NCI-H2171 (cell line): ENCODE measurements around the gene GRIK2.
"Not testable (repeated sequence)": the region's sequence is repeated elsewhere in the genome, so short reads cannot be mapped to it uniquely, and the experiment has no call there.

Source experiments
- DNase-seq: peaks from one replicate; lab custom pipeline; 2025; lab: John Stamatoyannopoulos, UW

The GRIK2 gene

DNA sequence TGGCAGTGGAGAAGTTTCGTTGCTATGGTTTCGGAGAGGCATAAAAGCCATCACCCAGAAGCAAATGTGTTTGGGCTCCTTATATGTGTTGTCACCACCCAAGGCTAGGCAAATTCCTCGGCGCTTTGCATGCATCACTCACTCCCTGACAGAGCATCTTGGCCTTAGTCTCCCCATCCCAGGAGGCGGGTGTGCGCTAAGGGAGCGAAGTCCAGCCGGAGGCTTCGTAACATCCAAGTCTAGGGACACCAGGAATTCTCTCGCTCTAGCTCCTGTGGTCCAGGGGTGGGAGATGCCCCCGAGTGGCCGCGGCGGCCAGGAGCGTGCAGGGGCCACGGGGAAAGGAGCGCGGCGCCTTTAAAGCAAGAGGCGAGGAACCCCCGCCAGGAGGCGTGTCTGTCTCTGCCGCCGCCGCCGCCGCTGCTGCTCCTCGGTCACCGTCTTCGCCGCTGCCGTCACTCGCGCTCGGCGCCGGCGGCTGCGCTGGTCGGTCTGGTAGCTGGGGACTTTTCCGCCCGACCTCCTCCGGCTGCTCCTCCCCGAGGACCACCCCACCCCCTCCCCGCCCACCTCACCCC, at the start of gene GRIK2:
TSS of gene GRIK2 (plus strand) at position 458 of the 578 bp plus-strand sequence.
- DNase-seq, result peak; percentile 62

- no peak for DNase-seq
Measured at GRCh38 chr6:101344885-101345284, 48.6 kb upstream of the GRIK2 start.

DNA sequence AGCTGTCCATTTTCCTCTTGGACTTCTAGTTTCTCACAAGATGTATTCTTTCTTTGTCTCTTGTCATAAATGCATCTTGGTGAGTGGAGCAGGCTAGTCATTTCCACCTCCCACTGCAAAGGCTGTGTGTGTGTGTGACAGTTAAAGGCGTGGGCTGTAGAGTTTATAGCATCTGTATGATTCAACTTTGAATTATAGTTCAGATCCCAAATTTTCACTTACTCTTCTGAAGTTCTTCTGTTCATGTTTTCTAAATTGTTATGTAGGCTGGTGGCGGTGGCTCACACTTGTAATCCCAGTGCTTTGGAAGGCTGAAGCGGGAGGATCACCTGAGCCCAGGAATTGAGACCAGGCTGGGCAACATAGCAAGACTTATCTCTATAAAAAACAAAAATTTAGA, 44.7 kb upstream of the GRIK2 start:
- no peak for DNase-seq

DNA sequence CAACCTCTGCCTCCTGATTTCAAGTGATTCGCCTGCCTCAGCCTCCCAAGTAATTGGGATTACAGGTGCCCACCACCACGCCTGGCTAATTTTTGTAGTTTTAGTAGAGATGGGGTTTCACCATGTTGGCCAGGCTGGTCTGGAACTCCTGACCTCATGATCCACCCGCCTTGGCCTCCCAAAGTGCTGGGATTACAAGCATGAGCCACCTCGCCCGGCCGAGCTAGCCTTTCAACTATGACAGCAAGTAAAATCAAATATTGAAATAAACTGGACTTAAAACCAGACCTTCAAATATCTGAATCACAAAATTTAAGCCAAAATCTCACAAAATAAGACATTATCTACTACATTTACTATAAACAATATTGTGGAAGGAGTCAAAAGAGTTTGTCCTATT, 42.9 kb upstream of the GRIK2 start:
- not testable (repeated sequence) for DNase-seq

DNA sequence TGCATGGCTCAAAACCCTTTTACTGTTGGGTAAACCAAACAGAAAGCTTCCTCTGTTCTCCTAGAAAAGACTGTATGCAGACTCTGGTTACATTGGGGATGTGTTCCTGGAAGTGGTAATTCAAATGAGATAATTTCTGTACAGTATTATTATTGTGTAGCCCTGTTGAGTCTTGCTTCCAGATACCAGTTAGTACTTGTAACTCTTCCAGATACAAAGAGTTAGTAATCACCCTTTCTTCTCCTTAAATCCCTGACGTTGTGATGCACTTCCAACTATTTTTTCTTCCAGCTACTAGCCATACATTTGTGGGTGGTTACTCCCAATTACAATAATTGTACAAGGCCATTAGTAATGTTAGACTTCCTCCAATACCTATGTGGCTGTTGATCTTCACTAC, 42.3 kb upstream of the GRIK2 start:
- no peak for DNase-seq

GRCh38 chr6:101352316-101352715, 41.2 kb upstream of the GRIK2 start:
- DNase-seq, result no peak

GRCh38 chr6:101365181-101365580, 28.3 kb upstream of the GRIK2 start:
- no peak for DNase-seq

DNA sequence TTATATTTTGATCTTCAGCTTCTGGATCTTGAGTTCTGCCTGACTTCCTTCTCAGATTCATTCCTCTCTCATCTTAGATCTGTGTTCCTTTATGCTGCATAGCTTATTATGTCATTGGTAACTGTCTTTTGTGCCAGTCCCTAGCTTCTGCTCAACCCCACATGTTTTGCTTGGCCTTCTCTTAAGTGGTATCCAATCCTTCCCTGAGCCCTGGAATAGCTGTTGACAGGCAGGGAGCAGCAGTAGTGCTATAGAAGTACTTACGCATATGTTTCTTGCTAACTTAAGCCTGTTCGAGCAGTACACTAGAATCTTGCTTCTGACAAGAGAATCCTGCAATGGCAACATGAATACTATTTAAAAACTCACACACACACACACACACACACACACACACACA, 13.6 kb upstream of the GRIK2 start:
- DNase-seq, result no peak

DNA sequence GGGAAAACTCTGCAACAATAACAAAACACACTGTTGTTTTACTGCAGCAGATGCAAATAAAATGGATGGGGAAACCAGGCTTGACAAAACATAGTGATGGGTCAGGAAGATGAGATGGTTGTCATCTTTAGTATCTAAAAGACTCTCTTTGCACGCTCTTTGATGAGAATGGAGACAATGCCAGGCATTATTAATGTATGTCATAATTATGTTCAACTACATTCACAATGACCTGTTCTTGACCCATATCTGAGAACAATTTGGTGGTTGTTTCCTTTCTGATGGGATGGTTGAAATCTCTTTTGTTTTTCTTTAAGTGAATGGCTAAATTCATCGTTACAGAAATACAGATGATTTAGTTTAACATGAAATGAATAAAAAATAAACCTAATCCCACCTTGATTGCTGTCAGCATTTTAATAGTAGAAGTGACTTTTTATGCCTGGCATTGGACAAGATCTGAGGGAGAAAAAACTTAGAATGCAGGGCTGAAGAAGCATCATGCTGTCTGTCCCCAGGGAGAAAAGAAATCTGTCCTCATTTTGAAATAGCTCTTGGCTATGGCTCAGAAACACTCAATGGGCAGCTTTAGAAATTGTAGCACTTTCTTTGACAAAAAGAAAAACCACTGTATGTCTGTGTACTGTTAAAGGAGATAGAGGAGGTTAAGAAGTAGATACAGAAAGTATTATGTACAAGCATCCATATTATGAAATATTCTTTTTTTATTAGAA, 12.4 kb upstream of the GRIK2 start:
- DNase-seq, result no peak

- not testable (repeated sequence) for DNase-seq
Measured at GRCh38 chr6:101383747-101384146, 9.8 kb upstream of the GRIK2 start.

- DNase-seq, result no peak
Measured at GRCh38 chr6:101386982-101387381, 6.5 kb upstream of the GRIK2 start.

- no peak for DNase-seq
Measured at GRCh38 chr6:101391772-101392585, 1.5 kb upstream of the GRIK2 start.

- no peak for DNase-seq
Measured at GRCh38 chr6:101392586-101393230, 800 bp upstream of the GRIK2 start.

DNA sequence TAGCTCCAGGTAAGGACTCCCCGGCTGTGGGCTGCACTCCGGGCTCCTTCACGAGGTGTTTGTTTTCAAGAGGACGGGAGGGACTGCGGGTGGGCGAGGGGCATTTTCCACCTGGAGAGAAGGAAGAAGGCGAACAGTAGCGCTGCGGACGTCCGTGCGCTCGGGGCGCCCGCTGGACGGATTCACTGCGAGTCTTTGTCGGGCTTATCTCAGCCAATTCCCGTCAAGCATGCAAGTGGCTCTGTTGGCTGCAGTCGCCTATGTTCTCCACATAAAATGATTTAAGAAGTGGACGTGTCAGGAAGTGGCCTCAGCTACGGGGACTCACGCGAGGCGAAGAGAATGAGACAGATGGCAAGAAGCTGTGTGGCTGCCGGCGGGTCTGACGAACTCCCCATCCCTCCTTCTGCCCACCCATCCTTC, 332 bp downstream of the GRIK2 start:
- peak; percentile 50 for DNase-seq

GRCh38 chr6:101394936-101395335, 1.4 kb downstream of the GRIK2 start:
- no peak for DNase-seq

DNA sequence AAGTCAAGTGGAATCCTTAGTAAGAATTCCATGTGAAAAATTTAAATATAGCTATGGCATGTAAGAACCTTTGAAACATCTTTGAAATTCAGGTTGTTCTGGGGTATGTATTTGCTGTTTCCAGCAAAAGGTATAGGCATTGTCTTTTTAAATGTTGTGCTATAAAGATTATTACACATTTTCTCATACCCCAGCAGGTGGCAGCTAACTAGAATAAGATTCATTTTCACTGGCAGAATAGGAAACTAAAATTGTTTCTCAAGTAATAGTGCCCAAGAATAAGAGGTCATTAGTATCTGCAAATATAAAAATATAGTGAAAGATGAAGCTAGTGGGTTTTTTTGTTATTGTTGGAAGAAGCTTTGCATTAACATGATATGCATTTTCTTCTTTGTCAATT, 1.8 kb downstream of the GRIK2 start:
- DNase-seq, result no peak

DNA sequence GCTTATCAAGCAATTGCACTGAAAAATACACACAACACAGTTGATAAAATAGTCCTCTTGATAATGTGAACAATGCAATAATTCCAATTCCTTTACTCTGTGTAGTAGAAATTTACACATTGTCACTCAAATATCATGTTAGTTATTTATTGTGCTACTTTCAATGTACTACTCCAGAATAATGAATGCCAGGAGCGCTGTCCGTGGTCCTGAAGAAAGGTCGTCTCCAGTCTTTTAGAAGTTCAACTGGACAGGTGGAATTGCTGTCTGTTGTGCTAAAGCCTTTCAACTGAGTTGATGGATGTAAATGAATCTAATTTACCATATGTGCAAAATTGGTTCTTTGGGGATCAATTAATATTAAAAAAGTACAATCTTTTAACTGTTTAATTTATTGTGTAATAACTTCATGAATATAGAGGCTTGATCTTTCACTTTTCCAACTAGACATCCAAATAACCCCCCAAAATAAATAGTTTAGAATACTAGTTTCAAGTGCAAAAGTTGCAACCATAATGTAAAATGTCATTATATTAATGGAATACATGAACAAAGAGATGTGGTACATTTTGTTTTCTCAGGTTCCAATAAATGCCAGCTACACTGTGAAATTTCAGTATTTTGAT, 3.2 kb downstream of the GRIK2 start:
- DNase-seq, result no peak

- no peak for DNase-seq
Measured at GRCh38 chr6:101397199-101397598, 3.7 kb downstream of the GRIK2 start.

- DNase-seq, result no peak
Measured at GRCh38 chr6:101398716-101399615, 5.5 kb downstream of the GRIK2 start.

- DNase-seq, result no peak
Measured at GRCh38 chr6:101399616-101400162, 6.2 kb downstream of the GRIK2 start.
